B cell (primary cell): ENCODE data around the gene XG. TPM values are rescaled to one million over a fixed set of nuclear protein-coding genes. Genes with fewer than 3 reads are reported as not detected.
"Not testable (repeated sequence)": the region's sequence is repeated elsewhere in the genome, so short reads cannot be mapped to it uniquely, and the experiment has no call there.

ENCODE experiments used
- ATAC-seq: fragments of 200-7000 bp; cut with Tn5 transposase; one replicate; pipeline ENCODE4 v1.10.0; 2021; ENCODE audit warnings: low read depth, mild to moderate bottlenecking, moderate number of reproducible peaks, moderate library complexity
- CTCF ChIA-PET: fragments of 350-600 bp; sonication (Branson Sonifier 250); formaldehyde crosslinking; loops from one replicate; lab custom pipeline; 2021; ENCODE audit warnings: antibody characterized with exemption, inconsistent platforms; lab: Charles Lee
- POLR2A ChIA-PET: fragments of 350-600 bp; sonication (Branson Sonifier 250); formaldehyde crosslinking; loops from one replicate; lab custom pipeline; 2021; ENCODE audit warnings: antibody characterized with exemption; lab: Charles Lee
- DNase-seq: peaks from one replicate; pipeline ENCODE4 v3.0.0; 2013
- H2AFZ ChIP-seq: 2 replicates; pipeline ENCODE4 v1.6.1; 2012; ENCODE audit warnings: mild to moderate bottlenecking, low read depth, low read length; ENCODE audit not compliant: insufficient read depth, poor library complexity, severe bottlenecking
- H3K27ac ChIP-seq, 2 donors: 1 replicate in 1 of 2; 2 replicates in 1 of 2; pipeline ENCODE4 v1.5.1; 2012 to 2013; ENCODE audit warnings: low read length in 2 of 2, mild to moderate bottlenecking in 2 of 2, moderate library complexity in 1 of 2
- H3K27me3 ChIP-seq, 4 experiments: fragments of 200-600 bp in 1 of 4; sonication (generic) in 1 of 4; replicated peaks in 1 of 4; 1 replicate in 2 of 4; 2 replicates in 2 of 4; pipeline versions ENCODE4 v1.6.1 to v1.7.0; 2013 to 2016; ENCODE audit warnings: low read length in 3 of 4, mild to moderate bottlenecking in 2 of 4, mixed read lengths in 1 of 4, moderate library complexity in 1 of 4; ENCODE audit not compliant: insufficient read depth in 4 of 4, control insufficient read depth in 3 of 4; ENCODE audit errors: control extremely low read depth in 1 of 4
- H3K36me3 ChIP-seq, 2 experiments: replicated peaks in 1 of 2; 1 replicate in 1 of 2; 2 replicates in 1 of 2; pipeline versions ENCODE4 v1.6.1 to v1.7.1; 2013; ENCODE audit warnings: low read length in 1 of 2; ENCODE audit not compliant: insufficient read depth in 2 of 2, control insufficient read depth in 1 of 2; ENCODE audit errors: control extremely low read depth in 1 of 2, extremely low read depth in 1 of 2
- H3K4me1 ChIP-seq, 2 donors: fragments of 200-600 bp in 1 of 2; sonication (generic) in 1 of 2; 1 replicate in 1 of 2; 2 replicates in 1 of 2; pipeline versions ENCODE4 v1.5.1 to v1.6.1; 2013 to 2017; ENCODE audit warnings: low read length in 2 of 2; ENCODE audit not compliant: control insufficient read depth in 2 of 2, insufficient read depth in 2 of 2
- H3K4me2 ChIP-seq: replicated peaks from 2 replicates; pipeline ENCODE3; 2012; ENCODE audit warnings: mild to moderate bottlenecking, low read depth, low read length; ENCODE audit not compliant: poor library complexity, severe bottlenecking
- H3K4me3 ChIP-seq, 5 experiments: fragments of 200-600 bp in 1 of 5; sonication (generic) in 1 of 5; 1 replicate in 3 of 5; 2 replicates in 2 of 5; pipeline versions ENCODE4 v1.5.1 to v1.7.0; 2011 to 2016; ENCODE audit warnings: low read length in 4 of 5, mild to moderate bottlenecking in 4 of 5, low read depth in 2 of 5, control low read depth in 1 of 5, moderate library complexity in 1 of 5; ENCODE audit not compliant: insufficient read depth in 1 of 5; ENCODE audit errors: control extremely low read depth in 1 of 5, extremely low read depth in 1 of 5
- H3K79me2 ChIP-seq: fragments of 200-600 bp; sonication (generic); one replicate; pipeline ENCODE4 v1.6.0; 2016; ENCODE audit warnings: low read length; ENCODE audit not compliant: control insufficient read depth, insufficient read depth
- H3K9ac ChIP-seq: fragments of 200-600 bp; sonication (generic); 2 replicates; pipeline ENCODE4 v1.6.1; 2017; ENCODE audit warnings: mild to moderate bottlenecking, low read length, moderate library complexity
- H3K9me3 ChIP-seq, 3 donors: one replicate each; pipeline versions ENCODE4 v1.6.1 to v1.7.1; 2013; ENCODE audit warnings: low read length in 2 of 3; ENCODE audit not compliant: control insufficient read depth in 2 of 3, insufficient read depth in 1 of 3; ENCODE audit errors: control extremely low read depth in 1 of 3
- H4K20me1 ChIP-seq: 2 replicates; pipeline ENCODE4 v1.6.0; 2012; ENCODE audit warnings: mild to moderate bottlenecking, low read length; ENCODE audit not compliant: insufficient read depth, control insufficient read depth, poor library complexity, severe bottlenecking
- H3K27ac Mint-ChIP-seq: one replicate; pipeline ENCODE4 v1.8.0; 2021; ENCODE audit warnings: mixed read lengths
- H3K27me3 Mint-ChIP-seq: one replicate; pipeline ENCODE4 v1.8.0; 2021; ENCODE audit warnings: mixed read lengths
- H3K4me1 Mint-ChIP-seq: one replicate; pipeline ENCODE4 v1.8.0; 2021; ENCODE audit warnings: mixed read lengths
- H3K4me3 Mint-ChIP-seq: one replicate; pipeline ENCODE4 v1.8.0; 2021; ENCODE audit warnings: mixed read lengths
- H3K9me3 Mint-ChIP-seq: one replicate; pipeline ENCODE4 v1.8.0; 2022; ENCODE audit warnings: mixed read lengths; ENCODE audit not compliant: insufficient read depth
- CTCF ChIP-seq: fragments of 200-600 bp; IDR thresholded peaks from one replicate; pipeline ENCODE4 v1.8.0; 2022; ENCODE audit warnings: antibody characterized with exemption, mild to moderate bottlenecking
- EZH2 ChIP-seq: IDR thresholded peaks from 2 replicates; pipeline ENCODE4 v1.6.1; 2012; ENCODE audit warnings: borderline replicate concordance, low read depth, mild to moderate bottlenecking, moderate library complexity, low read length; ENCODE audit not compliant: insufficient read depth, poor library complexity, severe bottlenecking
- WGBS: methylation state at CpG from one replicate; pipeline ENCODE4 v1.1.5; 2013; ENCODE audit warnings: missing lambda C conversion rate; ENCODE audit not compliant: insufficient coverage; 5-methylcytosine and 5-hydroxymethylcytosine counted together
- intact Hi-C: fragments of 100-400 bp; cut with micrococcal nuclease; formaldehyde crosslinking; loops from one replicate; pipeline ENCODE4 v1.10.0; 2022
- polyA plus RNA-seq: library from polyadenylated mRNA; depleted of rRNA; stranded (reverse); fragments of >200 nt; gene quantifications from 2 replicates; pipeline ENCODE4 v1.2.3, GENCODE V29; 2012
- total RNA-seq, 2 donors: library from RNA; stranded (reverse); fragments of 120-200 nt in 1 of 2; gene quantifications; 1 replicate in 1 of 2; 2 replicates in 1 of 2; pipeline versions ENCODE4 v1.2.3 to v1.2.4, GENCODE V29; 2013 to 2022

XG gene
- total and polyA plus RNA-seq, 2 donors (not counting 1 experiment from before 2014, with no cell fraction given), result 0.03 TPM; not detected in 1

GRCh38 chrX:2801223-2801622 lies 49.4 kb downstream of the XG start:
- H3K9me3 Mint-ChIP-seq, result no peaks in the 10 kb centered on the region
- TF ChIP-seq CTCF (no peak), EZH2 (no peak)
- Histone ChIP-seq H3K79me2 (no peaks in the 10 kb centered on the region), H3K9me3 (no peaks in the 10 kb centered on the region), H3K4me2 (no peak overlapping the region), H3K9ac (no peak overlapping the region), H3K4me3 (no peak overlapping the region), H3K27me3 (no peaks in the 10 kb centered on the region), H3K4me1 (peaks cover 0 to 4% of the 10 kb centered on the region in 2 donors), H3K36me3 (no peaks in the 10 kb centered on the region), H2AFZ (no peak overlapping the region), H4K20me1 (no peaks in the 10 kb centered on the region), H3K27ac (no peak overlapping the region)
- WGBS, result 100% methylated on average over 1 of the region's 4 CpGs
- H3K27me3 Mint-ChIP-seq, result no peaks in the 10 kb centered on the region
- no peak for DNase-seq
- no peak overlapping the region for H3K27ac Mint-ChIP-seq
- POLR2A ChIA-PET, result no interaction called here
- H3K4me1 Mint-ChIP-seq, result no peaks in the 10 kb centered on the region
- intact Hi-C loops, result no loop called here
- CTCF ChIA-PET, result no interaction called here
- no peak for ATAC-seq
- H3K4me3 Mint-ChIP-seq, result no peak overlapping the region

GRCh38 chrX:2802376-2803090 lies 50.7 kb downstream of the XG start:
- H3K9me3 Mint-ChIP-seq, intact Hi-C loops, H3K4me2 ChIP-seq, H3K9ac ChIP-seq, H3K4me1 Mint-ChIP-seq, H3K27ac Mint-ChIP-seq, H3K79me2 ChIP-seq, H3K4me3 ChIP-seq, H3K27ac ChIP-seq, H2AFZ ChIP-seq, H4K20me1 ChIP-seq, POLR2A ChIA-PET, H3K4me3 Mint-ChIP-seq, CTCF ChIA-PET, H3K9me3 ChIP-seq, ATAC-seq, DNase-seq, H3K36me3 ChIP-seq, H3K27me3 ChIP-seq, H3K4me1 ChIP-seq, H3K27me3 Mint-ChIP-seq: not testable (repeated sequence)
- 85% methylated on average over 4 of the region's 18 CpGs for WGBS

DNA sequence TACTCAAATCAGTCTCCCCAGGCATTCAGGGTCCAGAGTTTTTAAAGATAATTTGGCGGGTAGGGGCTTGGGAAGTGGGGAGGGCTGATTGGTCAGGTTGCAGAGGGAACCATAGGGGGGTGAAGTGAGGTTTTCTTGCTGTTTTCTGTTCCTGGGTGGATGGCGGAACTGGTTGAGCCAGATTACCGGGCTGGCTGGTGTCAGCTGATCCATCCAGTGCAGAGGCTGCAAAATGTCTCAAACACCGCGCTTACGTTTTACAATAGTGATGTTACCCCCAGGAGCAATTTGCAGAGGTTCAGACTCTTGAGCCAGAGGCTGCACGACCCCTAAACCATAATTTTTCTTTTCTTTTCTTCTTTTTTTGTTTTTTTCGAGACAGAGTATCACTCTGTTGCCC lies 51.6 kb downstream of the XG start:
- H3K9me3 ChIP-seq, H3K27me3 ChIP-seq, H2AFZ ChIP-seq, H3K79me2 ChIP-seq, H3K36me3 ChIP-seq, H3K9me3 Mint-ChIP-seq, ATAC-seq, H3K4me3 ChIP-seq, CTCF ChIA-PET, H3K27ac Mint-ChIP-seq, intact Hi-C loops, H3K9ac ChIP-seq, H3K4me1 Mint-ChIP-seq, H3K27me3 Mint-ChIP-seq, H3K4me3 Mint-ChIP-seq, DNase-seq, H3K4me2 ChIP-seq, H3K4me1 ChIP-seq, H3K27ac ChIP-seq, H4K20me1 ChIP-seq, POLR2A ChIA-PET: not testable (repeated sequence)
- WGBS, result 71% methylated on average over 1 of the region's 8 CpGs
